HL-60 (cell line): Measurements from ENCODE around the gene ZNF157.

Experiments used
- CTCF ChIP-seq: IDR thresholded peaks from one replicate; pipeline ENCODE4 v1.5.1; 2011; ENCODE audit warnings: low read length, control low read depth, inconsistent platforms; ENCODE audit not compliant: insufficient read depth
- GABPA ChIP-seq: IDR thresholded peaks from 2 replicates; pipeline ENCODE4 v1.6.1; 2012; ENCODE audit warnings: low read depth
- POLR2AphosphoS5 ChIP-seq: IDR thresholded peaks from 2 replicates; pipeline ENCODE4 v1.6.1; 2012; ENCODE audit warnings: low read depth
- REST ChIP-seq: IDR thresholded peaks from 2 replicates; pipeline ENCODE4 v1.6.1; 2012; ENCODE audit warnings: low read depth; ENCODE audit not compliant: insufficient replicate concordance

GRCh38 chrX:47413179-47413594 lies 42.8 kb downstream of the ZNF157 start:
- no peak for TF ChIP-seq CTCF
- no peak for TF ChIP-seq POLR2AphosphoS5
- TF ChIP-seq GABPA, result no peak
- no peak for TF ChIP-seq REST
